ENCODE measurements around the gene KCTD21.

Gene KCTD21

DNA sequence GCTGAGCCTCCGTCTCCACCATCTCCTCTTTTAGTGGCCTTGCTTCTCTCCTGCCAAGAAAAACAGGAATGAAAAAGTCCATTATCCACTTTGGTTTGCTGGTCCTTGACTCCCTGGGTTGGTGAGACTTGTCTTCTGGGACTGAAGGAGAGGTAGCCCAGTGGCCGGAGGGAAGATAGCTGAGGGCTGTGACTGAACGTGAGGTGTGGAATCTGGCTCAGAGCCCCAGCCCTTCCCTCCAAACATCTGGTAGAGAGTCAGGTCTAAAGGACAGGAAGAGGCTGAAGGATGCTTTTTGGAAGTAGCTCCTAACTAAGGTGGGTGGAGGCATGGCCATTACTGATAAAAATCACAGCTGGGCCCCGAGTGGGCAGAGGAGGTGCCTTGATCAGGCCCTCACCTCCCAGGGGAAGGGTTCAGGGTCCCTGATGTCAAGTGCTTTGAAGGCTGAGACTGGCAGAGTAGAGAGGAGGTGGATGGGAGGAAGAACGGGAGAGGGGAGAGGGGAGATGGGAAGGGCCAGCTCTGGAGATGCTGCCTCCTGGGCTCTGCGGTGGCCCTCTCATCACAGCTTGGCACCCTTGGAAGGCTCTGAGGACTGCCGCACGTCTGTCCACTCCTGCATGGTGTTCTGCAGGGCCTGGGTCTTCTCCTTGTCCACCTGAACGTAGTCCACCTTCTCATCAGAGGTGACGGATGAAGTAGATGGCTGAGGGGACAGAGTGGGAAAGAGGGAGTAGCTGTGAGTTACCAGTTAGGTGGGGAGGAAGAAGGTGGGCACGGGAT is 30.5 kb upstream of the KCTD21 start:
- DNase-seq, result no peak

- DNase-seq, result no peak
These were observed 29.5 kb upstream of the KCTD21 start for GRCh38 chr11:78217650-78218541.

DNA sequence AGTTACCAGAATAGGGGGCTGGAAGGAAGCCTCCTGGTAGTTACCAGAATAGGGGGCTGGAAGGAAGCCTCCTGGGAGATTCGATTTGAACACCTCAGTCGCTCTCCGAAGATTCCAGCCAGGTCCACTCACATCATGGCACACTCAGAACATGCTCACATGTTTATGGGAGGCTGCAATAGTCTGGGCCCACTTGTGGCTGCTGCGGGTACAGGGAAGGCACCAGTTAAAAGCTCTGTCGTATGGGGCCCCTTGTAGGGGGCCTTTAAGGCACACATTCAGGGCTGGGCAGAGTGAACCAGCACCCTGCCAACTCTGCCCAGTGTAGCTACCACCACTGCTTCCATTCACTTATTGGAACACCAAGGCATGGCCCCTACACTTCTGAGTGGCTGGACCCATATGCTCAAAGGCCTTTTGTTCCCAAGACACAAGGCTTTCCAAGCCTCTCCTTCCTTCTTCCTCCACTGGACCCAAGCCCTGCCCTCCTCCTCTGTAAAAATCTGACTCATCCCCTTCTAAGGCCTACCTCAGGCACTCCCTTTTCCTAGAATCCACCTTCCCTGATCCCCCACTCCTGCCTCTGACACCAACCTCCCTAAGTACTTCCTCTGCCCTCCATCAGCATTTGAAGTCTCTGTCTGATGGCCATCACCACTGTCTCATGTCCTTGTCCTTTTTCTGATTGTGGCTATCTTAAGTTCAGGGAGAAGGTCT is 28.3 kb upstream of the KCTD21 start:
- DNase-seq, result no peak

- no peak for DNase-seq
These were observed 27.6 kb upstream of the KCTD21 start for GRCh38 chr11:78216021-78216420.

GRCh38 chr11:78214331-78215194 is 26.1 kb upstream of the KCTD21 start:
- DNase-seq, result no peak

- DNase-seq, result no peak
These were observed 25.3 kb upstream of the KCTD21 start for GRCh38 chr11:78213526-78214330.

DNA sequence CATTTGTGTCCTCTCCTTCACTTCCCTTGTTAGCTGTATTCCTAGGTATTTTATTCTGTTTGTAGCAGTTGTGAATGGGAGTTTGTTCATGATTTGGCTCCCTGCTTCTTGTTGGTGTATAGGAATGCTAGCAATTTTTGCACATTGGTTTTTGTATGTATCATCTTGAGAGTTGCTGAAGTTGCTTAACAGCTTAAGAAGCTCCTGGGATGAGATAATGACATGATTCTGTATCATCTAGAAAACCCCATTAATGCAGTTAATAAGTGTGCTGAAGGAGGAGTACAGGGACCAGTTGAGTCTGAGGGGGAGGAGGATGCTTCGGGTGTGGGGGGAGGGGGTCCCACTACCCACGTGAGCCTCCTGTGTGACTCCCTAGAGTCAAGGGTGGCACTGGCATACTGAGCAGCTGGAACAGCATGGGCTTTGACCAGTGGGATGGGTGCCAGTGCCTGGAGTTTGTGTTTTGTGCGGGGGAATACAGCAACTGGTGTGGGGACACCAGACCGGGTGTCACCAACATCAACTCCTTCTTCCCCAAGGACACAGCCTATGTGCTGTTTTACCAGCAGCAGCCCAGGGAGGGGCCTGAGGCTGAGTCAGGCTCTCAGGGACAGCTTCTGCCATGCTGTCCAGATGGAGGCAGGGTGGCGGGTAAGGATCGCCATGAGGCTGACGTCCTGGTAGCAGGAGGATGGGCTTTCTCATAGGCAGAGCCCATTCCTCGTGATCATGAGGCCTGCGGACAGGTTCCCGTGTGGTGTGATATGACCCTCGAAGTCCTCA is 24.4 kb upstream of the KCTD21 start:
- no peak for DNase-seq

GRCh38 chr11:78211565-78211964 is 23.1 kb upstream of the KCTD21 start:
- DNase-seq, result no peak

- no peak for DNase-seq
These were observed 21.7 kb upstream of the KCTD21 start for GRCh38 chr11:78210000-78210608.

GRCh38 chr11:78209478-78209877 is 21.1 kb upstream of the KCTD21 start:
- DNase-seq, result no peak

DNA sequence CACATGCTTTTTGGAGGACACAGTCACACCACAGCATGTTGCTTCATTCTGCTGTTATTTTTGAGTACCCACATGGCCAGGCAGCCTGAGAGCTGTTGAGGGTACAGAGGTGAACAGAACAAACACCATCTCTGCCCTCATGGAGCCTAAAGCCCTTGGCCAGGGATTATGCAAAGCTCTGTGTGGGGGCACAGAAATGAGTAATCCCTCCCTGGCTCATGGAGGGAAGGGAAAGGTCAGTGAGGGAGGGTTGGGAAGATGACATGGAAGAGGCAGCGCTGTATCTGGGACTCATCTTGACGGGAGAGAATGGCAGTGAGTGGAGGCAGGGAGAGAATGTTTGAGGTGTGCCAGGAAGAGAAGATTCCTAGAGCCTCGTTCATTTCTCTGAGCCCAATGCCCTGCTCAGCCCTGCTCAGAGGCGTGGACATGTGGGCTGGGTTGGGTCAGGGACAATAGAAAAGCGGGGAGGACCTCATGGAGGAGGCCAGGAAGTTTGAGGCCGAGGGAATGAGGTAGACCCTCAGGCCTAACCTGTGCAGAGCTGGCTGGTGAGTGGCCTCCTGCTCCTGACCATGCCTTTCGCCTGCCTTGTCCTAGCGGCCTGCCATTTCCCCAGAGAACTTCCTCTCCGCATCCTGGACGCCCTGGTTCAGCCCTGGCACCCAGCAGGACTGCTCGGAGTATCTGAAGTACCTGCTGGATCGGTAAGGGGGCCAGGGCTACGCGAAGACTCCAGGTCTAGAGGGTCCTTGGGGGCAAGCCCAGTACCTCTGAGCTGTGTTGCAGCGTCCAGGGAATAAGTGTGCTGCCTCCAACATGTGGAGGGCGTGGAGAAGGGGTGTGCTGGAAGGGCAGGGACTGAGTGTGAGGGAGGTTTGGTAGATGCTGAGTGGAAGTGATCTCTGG is 20.1 kb upstream of the KCTD21 start:
- no peak for DNase-seq

DNA sequence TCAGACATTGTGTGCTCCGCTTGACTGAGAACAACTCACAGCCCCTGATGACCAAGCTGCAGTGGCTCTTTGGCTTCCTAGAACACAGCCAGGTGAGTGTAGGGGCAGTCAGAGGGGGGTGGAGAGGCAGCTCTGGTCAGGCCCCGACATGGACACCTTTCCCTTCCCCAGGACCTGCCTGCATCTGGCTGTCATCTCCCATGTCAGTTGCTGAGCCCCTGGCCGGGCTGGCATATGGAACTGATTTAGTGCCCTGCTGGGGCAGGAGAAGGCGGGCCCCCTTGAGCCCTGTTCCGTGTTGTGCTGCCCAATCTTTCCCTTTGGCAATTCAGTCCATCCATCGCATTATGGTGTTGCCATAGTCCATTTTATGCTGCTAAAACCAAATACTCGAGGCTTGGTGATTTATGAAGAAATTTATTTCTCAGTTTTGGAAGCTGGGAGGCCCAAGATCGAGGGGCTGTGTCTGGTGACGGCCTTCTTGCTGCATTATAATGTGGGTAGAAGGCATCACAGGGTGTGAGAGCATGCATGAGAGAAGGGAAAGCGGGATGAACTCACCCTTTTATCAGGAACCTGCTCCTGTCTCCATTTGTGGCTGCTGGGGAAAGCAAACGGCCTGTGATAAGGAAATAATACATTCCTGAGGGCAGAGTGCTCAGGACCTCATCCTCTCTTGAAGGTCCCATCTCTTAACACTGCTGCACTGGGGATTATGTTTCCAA is 19.3 kb upstream of the KCTD21 start:
- no peak for DNase-seq

DNA sequence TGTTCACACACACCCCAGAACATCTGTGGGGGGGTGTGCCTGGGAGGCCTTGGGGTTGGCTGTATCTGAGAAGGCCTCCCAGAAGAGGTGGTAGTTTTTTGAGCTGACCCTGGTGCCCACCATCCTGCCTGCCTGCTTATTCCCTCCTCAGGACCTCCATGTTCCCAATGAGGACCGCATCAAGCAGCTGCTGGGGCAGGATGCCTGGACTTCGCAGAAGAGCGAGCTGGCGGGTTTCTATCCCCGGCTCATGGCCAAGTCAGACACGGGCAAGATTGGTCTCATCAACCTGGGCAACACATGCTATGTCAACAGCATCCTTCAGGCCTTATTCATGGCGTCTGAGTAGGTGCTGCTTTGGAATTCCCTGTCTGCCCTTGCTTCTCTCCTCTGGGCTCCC is 17.3 kb upstream of the KCTD21 start:
- DNase-seq, result no peak

GRCh38 chr11:78205256-78205655 is 16.8 kb upstream of the KCTD21 start:
- no peak for DNase-seq

- DNase-seq, result peak; percentile 51
These were observed 14.8 kb upstream of the KCTD21 start for GRCh38 chr11:78203184-78203583.

- no peak for DNase-seq
These were observed 14.3 kb upstream of the KCTD21 start for GRCh38 chr11:78202733-78203167.

- no peak for DNase-seq
These were observed 12.8 kb upstream of the KCTD21 start for GRCh38 chr11:78201096-78201818.

GRCh38 chr11:78200553-78200952 is 12.1 kb upstream of the KCTD21 start:
- no peak for DNase-seq

All from inflammatory macrophage treated with lipopolysaccharide for 4 hours (primary cell).